Hepatocyte (in vitro differentiated cells): ENCODE results near the gene LMOD1.

Experiments used
- EZH2 ChIP-seq: fragments of 200-600 bp; sonication (generic); IDR thresholded peaks from 2 replicates; pipeline ENCODE4 v1.6.1; 2016; ENCODE audit warnings: antibody characterized with exemption, mild to moderate bottlenecking, borderline replicate concordance
- EZH2phosphoT487 ChIP-seq: fragments of 200-600 bp; sonication (generic); IDR thresholded peaks from one replicate; pipeline ENCODE4 v1.6.1; 2018; ENCODE audit warnings: antibody characterized with exemption, mild to moderate bottlenecking, low read depth, moderate library complexity; ENCODE audit not compliant: unreplicated experiment, severe bottlenecking
- TF ChIP-seq, protein P1 (sequence below): fragments of 200-600 bp; sonication (generic); IDR thresholded peaks from 2 replicates; pipeline ENCODE4 v1.5.1; 2016; ENCODE audit warnings: antibody characterized with exemption, mild to moderate bottlenecking; ENCODE audit not compliant: poor library complexity

- TF ChIP-seq, protein P1, sequence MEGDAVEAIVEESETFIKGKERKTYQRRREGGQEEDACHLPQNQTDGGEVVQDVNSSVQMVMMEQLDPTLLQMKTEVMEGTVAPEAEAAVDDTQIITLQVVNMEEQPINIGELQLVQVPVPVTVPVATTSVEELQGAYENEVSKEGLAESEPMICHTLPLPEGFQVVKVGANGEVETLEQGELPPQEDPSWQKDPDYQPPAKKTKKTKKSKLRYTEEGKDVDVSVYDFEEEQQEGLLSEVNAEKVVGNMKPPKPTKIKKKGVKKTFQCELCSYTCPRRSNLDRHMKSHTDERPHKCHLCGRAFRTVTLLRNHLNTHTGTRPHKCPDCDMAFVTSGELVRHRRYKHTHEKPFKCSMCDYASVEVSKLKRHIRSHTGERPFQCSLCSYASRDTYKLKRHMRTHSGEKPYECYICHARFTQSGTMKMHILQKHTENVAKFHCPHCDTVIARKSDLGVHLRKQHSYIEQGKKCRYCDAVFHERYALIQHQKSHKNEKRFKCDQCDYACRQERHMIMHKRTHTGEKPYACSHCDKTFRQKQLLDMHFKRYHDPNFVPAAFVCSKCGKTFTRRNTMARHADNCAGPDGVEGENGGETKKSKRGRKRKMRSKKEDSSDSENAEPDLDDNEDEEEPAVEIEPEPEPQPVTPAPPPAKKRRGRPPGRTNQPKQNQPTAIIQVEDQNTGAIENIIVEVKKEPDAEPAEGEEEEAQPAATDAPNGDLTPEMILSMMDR, result no peak
- TF ChIP-seq EZH2 (no peak), EZH2phosphoT487 (no peak)
Measured at GRCh38 chr1:201921952-201922558, 24.3 kb downstream of the LMOD1 start.
